SU-DHL-6 (cell line): ENCODE measurements around the gene PHF14.

Experiments
- EZH2phosphoT487 ChIP-seq: fragments of 200-600 bp; sonication (generic), shearing (Covaris generic); conservative IDR thresholded peaks from 2 replicates; pipeline ENCODE4 v1.6.1; 2018; ENCODE audit warnings: mild to moderate bottlenecking, antibody characterized with exemption, low read length, moderate library complexity, mixed read lengths
- TF ChIP-seq, protein P1 (sequence below): fragments of 200-600 bp; sonication (generic); IDR thresholded peaks from one replicate; pipeline ENCODE4 v1.5.1; 2017; ENCODE audit warnings: antibody characterized with exemption, mild to moderate bottlenecking, low read length, moderate library complexity; ENCODE audit not compliant: insufficient read depth, poor library complexity, severe bottlenecking

DNA sequence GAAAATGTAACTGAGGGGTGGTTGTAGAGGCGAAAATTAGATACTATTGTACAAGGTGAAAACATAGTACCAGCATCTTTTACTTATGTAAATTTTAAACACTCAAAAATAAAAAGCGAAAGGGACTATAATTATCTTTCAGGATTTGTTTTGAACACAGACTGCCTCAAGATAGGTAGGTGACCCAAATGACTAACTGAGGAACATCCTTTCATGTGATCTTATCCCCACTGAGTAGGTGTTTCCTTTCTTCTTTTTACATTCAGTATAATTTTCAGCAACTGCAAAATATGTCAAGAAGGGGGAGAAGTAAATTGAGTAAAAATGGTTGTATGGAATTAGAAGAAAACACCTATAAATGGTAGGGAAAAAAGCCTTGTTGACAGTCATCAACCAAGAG is 236.7 kb downstream of the PHF14 start:
- TF ChIP-seq, protein P1, sequence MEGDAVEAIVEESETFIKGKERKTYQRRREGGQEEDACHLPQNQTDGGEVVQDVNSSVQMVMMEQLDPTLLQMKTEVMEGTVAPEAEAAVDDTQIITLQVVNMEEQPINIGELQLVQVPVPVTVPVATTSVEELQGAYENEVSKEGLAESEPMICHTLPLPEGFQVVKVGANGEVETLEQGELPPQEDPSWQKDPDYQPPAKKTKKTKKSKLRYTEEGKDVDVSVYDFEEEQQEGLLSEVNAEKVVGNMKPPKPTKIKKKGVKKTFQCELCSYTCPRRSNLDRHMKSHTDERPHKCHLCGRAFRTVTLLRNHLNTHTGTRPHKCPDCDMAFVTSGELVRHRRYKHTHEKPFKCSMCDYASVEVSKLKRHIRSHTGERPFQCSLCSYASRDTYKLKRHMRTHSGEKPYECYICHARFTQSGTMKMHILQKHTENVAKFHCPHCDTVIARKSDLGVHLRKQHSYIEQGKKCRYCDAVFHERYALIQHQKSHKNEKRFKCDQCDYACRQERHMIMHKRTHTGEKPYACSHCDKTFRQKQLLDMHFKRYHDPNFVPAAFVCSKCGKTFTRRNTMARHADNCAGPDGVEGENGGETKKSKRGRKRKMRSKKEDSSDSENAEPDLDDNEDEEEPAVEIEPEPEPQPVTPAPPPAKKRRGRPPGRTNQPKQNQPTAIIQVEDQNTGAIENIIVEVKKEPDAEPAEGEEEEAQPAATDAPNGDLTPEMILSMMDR = no peak
- TF ChIP-seq EZH2phosphoT487 = no peak
